ENCODE data around the gene CIDEB.
"Not testable (repeated sequence)": the region's sequence is repeated elsewhere in the genome, so short reads cannot be mapped to it uniquely, and the experiment has no call there.

CIDEB gene, protein sequence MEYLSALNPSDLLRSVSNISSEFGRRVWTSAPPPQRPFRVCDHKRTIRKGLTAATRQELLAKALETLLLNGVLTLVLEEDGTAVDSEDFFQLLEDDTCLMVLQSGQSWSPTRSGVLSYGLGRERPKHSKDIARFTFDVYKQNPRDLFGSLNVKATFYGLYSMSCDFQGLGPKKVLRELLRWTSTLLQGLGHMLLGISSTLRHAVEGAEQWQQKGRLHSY

DNA sequence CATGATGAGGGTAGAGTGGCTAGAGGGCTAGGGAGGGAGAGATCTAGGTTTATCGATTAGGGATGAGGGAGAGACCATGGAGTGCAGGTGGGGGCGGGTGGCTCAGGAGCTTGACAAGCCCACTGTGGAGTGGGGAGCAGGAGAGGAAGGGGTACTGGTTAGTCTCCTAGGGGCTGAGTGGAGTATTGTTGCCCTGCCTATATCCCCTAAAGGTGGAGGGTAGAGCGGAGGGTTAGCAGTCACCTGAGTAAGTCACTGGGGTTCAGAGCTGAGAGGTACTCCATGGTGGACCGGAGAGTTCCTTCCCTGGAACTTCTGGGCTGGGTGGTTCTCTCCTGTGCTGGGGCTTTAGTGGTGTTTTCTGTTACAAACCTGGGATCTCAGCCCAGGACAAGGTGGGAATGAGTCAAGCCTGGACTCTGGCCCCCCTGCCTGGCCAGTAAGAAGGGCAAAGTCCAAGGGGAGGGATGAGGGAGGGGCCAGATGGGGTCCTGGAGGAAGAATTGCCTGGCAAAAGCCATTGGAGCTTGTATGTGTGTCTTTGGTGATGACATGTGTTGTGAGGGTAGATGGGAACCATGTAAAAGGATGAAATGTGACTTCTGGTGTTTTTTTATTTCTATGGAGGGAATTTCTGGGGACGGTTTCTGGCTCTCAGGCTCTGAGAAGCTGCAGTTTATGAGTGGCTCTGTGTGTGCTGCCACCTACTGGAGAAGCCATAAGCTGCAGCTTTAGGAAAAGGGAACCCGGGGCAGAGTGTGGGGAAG lies at the start of gene CIDEB:
Gene CIDEB, minus strand, starts transcription at position 403 of the 767 bp plus-strand sequence. Its CDS starts 119 bp downstream, at position 284.
- peak; percentile 74 for DNase-seq (ENCODE audit: low spot score)

DNA sequence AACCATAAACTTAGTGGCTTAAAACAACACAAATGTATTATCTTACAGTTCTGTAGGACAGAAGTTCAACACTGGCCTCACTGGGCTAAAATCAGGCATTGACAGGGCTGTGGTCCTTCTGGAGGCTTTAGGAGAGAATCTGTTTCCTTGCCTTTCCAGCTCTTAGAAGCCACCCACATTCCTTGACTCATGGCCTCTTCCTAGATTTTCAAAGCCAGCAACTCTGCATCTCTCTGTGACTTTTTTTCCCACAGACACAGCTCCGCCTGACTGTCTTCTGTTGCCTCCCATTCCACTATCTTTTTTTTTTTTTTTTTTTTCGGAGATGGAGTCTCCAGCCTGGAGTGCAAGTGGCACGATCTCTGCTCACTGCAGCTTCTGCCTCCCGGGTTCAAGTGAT lies 48.4 kb upstream of the CIDEB start:
- DNase-seq (ENCODE audit: low spot score), result no peak

DNA sequence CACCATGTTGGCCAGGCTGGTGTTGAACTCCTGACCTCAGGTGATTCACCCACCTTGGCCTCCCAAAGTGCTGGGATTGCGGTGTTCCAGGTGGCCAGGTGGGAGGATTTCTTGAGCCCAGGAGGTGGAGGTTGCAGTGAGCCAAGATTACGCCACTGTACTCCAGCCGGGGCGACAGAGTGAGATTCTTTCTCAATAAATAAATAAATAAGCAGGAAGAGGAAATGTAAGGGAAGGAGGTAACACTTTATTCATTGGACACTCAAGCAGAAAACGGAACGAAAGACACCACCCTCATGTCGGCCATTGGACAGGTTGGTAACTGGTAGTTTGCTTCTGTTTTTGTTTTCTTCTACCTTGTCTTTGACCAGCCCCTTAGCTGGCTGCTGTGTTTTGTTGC lies 47.2 kb upstream of the CIDEB start:
- no peak for DNase-seq (ENCODE audit: low spot score)

DNA sequence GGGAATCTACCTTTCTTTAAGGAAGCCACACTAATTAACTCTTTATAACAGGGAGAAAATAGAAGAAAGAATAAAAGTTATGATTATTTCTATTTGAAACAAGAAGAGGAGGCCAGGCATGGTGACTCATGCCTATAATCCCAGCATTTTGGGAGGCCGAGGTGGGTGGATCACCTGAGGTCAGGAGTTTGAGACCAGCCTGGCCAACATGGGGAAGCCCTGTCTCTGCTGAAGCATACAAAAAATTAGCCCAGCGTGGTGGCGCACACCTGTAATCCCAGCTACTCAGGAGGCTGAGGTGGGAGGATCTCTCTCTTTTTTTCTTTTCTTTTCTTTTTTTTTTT lies 46.7 kb upstream of the CIDEB start:
- not testable (repeated sequence) for DNase-seq (ENCODE audit: low spot score)

DNA sequence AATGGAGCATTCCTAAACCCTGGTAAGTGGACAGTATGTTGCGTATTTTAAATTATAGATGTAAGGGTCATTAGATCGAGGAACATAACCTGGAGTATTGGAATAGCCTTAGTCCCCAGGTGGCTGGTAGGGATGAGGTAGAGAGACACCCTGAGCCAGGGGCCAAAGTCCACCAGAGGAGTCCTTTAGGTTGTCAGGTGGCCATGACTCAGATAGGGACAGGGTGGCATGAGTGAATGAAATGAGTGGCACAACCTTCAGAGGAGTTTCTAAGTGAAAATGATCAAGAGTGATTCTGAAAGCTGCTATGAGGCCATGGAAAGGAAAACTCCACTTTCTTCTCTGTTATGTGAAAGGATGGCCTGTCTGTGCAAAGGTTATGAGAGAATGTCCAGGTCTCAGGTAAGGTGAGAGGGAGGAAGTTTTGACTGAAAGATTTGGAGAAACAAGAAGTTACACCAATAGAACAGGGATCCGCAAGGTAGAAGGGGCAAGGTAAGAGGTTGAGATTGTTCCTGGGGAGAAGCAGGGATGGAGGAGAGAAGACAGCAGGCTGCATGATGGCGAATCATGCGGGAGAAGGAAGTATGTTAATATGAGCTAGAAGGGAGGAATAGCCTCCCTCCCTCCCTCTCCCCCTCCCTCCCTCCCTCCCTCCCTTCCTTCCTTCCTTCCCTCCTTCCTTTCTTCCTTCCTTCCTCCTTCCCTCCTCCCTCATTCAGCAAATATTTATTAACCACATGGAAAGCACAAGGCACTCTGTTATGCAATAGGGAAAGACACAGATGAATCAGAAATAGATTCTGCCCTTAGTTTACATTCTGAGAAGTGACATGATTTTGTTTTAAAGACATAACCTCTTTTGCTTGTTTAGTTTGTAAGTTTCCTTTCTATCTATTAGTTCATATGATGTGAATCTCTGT lies 46.0 kb upstream of the CIDEB start:
- DNase-seq (ENCODE audit: low spot score), result no peak

DNA sequence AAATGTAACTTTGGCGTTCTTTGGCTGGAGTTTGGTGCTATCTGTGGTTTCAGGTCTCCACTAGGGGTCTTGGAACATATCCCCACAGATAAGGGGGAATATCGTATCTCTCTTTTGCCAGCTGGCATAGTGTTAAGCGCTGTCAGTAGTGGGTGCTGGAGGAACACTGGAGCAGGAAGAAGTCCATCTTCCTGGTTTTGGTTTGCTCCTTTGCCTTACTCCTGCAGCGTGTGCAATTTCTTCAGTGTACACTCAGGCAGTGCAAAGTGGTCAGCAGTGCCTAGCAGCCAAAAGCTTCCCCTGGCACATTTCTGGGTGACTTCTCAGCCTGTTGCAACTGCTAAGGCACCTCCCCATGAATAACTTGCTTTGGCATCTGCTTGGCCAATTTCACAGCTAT lies 43.7 kb upstream of the CIDEB start:
- DNase-seq (ENCODE audit: low spot score), result no peak

DNA sequence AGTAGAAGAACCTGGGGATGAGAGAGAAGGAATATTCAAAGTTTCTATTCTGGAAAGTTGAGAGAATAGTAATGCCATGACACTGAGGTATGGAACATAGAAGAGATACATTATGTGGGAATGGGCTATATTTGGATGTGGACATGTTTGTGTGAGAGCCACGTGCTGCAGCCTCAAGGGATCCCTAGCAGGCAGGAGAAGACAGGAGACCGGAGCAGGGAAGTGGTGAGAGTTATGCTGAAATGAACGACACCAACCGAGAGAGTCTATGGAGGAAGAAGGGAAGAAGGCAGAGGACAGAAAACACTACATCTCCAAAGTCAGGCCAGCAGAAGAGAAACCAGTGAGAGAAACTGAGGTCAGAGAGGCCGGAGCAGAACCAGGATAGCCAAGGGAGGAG lies 42.0 kb upstream of the CIDEB start:
- no peak for DNase-seq (ENCODE audit: low spot score)

DNA sequence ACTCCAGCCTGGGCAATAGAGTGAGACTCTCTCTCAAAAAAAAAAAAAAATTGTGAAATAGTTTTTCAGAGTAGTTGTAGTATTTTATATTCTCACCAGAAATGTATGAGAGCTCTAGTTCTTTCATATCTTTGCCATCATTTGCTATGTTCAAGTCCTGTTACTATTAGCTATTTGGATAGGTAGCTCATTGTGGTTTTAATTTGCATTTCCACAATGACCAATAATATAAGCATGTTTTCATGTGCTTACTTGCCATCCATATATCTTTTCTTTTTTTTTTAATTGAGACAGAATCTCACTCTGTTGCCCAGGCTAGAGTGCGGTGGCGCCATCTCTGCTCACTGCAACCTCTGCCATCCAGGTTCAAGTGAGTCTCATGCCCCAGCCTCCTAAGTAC lies 40.4 kb upstream of the CIDEB start:
- no peak for DNase-seq (ENCODE audit: low spot score)

DNA sequence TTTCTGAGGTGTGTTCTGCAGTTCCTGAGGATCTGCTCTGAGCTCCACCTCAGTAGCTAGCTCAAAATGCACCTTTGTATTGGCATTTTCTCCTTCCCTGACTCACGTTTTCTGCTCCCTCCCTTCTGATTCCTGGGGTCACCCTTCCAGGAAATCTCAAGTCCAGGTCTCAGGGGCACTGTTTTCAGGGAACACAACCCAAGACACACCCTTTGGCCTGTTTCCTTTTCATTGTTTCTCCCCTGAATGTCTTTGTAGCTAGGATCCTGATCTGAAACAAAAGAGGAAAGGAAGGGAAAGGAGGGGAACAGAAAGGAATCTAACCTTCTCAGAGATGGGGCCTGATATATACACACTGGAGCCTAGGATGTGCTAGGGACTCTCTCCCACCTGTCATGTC lies 39.4 kb upstream of the CIDEB start:
- no peak for DNase-seq (ENCODE audit: low spot score)

DNA sequence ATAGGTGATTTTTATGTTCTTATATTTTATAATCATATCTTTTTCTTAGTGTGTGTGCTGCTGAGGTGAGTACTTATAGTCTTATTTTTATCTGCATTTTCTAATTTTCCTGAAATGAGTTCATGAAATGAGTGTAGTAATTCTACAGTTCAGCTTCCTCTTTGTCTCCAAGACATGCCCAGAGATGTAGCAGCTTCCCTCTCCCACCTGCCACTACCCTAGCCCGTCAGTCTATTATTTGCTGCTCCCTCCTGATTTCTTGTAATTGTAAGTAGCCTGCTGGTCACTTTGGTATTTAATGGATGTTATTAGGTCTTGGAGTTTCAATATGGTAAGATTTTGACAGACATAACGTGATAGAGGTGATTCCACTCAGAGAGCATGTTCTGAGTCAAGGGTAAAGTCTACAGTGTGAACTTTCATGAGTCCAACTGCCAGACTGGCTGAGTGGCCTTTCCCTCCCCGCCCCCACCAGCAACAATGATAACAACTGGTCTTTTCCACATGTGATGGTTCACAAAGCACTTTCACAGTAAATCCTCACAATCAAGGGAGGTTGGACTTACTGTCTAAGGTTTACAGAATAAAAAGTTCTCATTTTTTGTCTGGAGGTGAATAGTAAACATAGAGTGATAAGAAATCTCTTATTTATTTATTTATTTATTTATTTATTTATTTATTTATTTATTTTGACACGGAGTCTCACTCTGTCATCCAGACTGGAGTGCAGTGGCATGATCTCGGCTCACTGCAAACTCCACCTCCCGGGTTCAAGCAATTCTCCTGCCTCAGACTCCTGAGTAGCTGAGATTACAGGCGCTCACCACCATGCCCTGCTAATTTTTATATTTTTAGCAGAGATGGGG lies 36.3 kb upstream of the CIDEB start:
- DNase-seq (ENCODE audit: low spot score), result no peak

DNA sequence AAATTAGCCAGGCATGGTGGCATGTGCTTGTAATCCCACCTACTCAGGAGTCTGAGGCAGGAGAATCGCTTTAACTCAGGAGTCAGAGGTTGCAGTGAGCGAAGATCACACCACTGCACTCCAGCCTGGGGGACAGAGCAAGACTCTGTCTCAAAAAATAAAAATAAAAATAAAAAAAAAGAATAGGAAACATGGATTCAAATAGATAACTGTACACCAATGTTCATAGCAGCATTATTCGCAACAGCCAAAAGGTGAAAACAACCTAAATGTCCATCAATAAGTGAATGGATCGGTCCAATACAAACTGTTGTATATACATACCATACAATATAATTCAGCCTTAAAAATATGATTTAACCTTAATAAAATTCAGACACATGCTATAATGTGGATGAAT lies 35.1 kb upstream of the CIDEB start:
- DNase-seq (ENCODE audit: low spot score), result no peak

DNA sequence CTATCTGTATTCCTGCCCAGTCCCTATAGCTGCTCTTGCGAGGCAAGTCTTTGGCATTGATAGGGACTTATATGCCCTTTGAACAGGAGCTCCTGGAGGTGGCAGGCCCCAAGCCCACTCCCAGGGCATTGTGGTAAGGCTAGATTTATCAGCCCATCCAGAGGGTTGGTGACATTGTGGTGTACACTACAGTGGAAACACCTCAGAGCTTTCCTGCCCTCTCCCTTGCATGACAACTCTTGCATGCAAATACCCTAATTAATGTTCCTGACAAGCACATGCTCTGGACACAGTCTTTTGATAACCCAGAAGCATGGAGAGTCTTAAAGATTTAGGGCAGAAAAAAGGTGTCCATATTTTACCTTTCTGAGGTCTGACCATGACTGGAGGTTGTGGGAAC lies 32.8 kb upstream of the CIDEB start:
- DNase-seq (ENCODE audit: low spot score), result no peak

DNA sequence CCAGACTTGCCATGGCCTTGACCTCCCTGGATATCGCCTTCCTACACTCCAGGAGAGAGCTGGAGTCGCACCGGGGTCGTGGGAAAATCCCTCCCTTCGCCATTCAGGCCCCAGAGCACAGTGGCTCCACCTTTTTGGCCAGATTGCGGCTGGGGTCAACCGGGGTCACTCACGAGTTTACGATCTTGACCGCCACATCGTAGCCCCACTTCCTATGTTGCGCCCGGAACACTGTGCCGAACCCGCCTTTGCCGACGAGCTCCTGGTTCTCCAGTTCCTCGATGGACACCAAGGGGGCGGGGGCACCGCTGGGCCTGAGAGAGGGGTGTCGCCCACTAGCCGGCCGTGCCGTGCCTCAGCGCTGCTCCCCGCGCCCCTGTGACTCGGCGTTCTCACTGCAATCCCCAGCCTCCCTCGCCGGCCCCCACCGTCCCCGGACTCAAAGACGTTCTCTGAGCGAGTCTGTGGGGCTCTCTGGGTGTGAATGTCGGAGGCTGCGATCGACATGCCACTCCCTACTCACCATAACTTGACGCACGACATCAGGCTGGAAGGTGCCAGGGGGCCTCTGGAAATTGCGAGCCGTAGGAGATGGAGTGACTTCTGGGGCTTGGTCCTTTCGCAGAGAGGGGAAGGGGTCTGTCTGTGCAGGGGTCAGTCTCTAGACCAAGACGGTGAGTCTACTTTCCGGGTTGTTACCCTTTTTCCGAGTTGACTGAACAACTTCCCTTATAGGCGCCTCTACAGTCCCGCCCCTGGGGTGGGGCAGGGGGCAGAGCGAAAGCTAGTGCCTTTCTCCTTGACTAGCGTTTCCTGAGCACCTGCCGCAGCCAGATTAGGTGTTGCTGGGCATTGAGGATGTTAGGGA lies 31.7 kb upstream of the CIDEB start, which contains the start of gene RIPK3:
Gene RIPK3, minus strand, starts transcription at position 708 of the 868 bp plus-strand sequence. Its CDS starts 165 bp downstream, at position 543.
- peak; percentile 75 for DNase-seq (ENCODE audit: low spot score)

DNA sequence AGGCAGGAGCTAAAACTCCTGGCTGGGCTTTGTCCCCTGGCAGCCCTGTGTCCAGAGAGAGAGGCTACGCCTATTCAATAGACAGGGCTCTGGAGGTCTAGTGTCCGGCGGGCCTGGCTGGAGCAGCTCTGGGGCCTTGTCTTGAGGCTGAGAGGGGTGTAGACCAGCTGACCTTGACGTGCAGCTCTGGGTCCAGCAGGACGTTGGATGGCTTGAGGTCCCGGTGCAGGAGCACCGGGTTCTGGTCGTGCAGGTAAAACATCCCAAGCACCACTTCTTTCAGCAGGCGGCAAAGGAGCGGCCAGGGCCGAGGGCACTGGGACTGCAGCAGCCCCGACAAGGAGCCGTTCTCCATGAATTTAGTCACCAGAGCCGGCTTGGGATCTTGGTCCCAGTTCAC lies 31.1 kb upstream of the CIDEB start:
- no peak for DNase-seq (ENCODE audit: low spot score)

DNA sequence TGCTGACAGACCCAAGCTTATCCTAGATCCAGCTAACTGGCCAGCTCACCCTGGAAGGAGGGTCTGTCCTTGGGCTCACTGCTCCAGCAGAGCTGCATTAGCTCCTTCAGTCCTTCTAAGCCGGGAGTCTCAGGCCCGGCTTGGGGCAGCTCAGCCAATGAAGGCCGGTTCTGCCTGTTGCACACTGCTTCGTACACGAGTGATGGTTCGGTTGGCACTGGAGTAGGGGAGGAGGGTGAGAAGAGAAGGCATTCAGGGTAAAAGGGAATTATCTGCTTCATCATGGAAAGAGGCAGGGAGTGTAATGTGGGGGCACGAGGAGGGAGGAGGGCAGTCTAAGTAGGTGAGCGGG lies 30.0 kb upstream of the CIDEB start:
- no peak for DNase-seq (ENCODE audit: low spot score)

DNA sequence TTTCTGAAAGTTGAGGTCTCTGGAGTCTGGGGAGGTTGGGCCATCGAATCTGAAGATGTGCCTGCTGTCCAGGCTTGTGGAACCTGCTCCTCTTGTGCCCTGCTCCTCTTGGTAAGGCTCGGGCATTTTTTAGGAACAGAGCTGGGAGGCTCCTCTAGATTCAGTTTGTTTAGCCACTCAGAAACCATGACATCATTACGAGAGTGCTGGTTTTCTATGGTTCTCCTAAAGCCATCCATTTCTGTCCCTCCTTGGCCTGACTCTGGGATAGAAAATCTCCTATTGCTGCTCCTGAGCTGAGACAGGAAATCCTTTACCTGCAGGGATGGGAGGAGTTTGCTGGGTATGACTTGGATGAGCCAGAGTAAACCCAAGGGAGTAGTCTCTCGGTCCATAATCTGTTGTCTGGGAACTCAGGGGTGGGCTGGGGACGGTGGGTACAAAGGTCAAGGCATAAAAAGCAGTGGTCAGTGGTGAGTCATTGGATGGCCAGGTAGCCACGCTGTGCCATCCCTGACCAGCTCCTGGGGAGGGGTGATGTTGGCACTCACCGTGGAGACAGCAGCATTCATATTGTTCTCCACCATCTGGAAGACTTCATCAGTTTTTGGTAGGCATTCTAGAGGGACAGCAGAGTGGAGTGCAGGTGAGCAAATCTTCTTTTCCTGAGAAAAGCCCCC lies 29.5 kb upstream of the CIDEB start:
- no peak for DNase-seq (ENCODE audit: low spot score)

DNA sequence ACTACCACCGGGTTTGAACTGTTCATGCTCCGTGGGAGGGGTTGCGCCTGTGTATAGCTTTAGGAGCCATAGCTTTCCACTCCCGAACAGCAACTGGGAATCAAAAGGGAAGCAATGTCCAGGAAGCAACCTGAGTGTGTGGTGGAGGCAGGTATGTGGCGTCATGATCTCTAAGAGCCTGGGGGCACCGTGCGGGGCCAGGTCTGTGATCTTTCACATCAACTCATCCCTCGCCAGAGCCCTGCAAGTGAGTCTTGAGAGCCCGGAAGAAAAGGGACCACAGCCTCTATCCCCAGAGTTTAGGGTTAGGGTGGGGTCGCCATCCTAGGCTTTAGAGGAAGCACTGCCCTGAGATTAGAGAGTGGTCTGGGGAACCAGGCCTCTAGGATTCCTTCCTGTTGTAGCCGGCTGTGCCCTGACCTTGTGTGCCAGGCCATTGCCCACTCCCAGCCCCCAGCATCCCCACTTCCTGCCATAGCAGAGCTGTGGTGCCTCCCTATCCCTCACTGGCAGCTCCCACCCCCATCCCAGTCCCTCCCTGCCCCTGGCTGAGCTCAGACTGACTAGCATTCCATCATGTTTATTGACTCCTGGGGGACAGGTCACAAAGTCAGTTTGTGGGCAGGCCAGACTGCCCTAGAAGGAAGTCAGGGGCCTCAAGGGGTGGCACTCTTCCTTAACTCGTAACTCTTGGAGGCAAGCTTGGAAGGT lies 27.8 kb upstream of the CIDEB start:
- no peak for DNase-seq (ENCODE audit: low spot score)

DNA sequence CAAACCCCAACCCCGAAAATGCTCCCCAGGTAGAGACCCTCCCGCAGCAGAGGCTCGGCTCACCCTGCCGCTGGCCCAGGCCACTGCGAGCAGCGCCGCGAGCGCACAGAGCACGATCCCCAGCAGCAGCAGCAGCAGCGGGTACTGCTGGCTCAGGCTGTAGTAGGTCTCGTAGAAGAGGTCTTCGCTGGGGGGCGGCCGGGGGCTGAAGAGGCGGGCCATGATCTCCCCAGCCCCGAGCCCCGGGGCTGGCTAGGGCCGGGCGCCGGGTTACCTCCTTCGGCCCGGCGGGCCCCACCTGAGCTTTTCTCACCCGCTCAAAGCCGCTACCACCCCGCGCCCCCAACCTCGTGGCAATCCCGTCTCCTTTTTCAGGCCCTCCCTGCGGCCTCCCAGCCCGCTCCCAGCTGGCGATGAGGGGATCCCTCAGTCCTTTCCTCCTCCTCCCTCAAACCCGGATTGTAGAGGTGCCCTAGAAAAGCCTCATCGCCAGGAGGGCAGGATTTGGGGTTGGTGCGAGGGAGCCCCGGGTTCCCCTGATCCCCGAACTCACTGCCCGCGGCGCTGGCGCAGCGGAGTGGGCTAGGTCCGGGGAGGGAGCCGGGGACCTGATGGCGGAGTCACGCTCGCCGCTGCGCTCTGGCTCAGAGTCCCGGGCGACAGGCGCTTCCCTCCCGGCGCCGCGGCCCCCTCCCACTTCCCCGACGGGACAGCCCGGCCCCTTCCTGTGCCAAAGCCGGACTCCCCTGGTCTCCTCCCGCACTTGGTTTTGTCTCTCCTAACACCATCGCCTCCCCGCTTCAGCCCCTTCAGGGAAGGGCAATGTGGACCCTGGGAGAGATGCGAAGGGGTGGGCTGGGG lies 26.9 kb upstream of the CIDEB start, which contains the start of gene ADCY4:
Gene ADCY4, minus strand, starts transcription at position 641 of the 861 bp plus-strand sequence. Its CDS starts 419 bp downstream, at position 222.
- peak; percentile 22 for DNase-seq (ENCODE audit: low spot score)
